G401 (cell line): Measurements from ENCODE around the gene MRPL1. TPM values are rescaled to one million over a fixed set of nuclear protein-coding genes. Genes with fewer than 3 reads are reported as not detected.

Experiments used
- DNase-seq: peaks from one replicate; pipeline ENCODE4 v3.0.0-alpha.2; 2015; ENCODE audit warnings: low spot score
- in situ Hi-C: cut with HindIII; loops from 2 replicates; pipeline ENCODE4 v1.10.0; 2016; ENCODE audit warnings: low sequenced_read_pairs, mixed read lengths
- total RNA-seq: library from RNA; depleted of rRNA; stranded (reverse); fragments of >200 nt; shearing (Covaris generic); gene quantifications from 2 replicates; pipeline ENCODE4 v1.2.3, GENCODE V29; 2014; rRNA removed

MRPL1 gene
- 42.8 and 51.7 TPM in 2 replicates for total RNA-seq

DNA sequence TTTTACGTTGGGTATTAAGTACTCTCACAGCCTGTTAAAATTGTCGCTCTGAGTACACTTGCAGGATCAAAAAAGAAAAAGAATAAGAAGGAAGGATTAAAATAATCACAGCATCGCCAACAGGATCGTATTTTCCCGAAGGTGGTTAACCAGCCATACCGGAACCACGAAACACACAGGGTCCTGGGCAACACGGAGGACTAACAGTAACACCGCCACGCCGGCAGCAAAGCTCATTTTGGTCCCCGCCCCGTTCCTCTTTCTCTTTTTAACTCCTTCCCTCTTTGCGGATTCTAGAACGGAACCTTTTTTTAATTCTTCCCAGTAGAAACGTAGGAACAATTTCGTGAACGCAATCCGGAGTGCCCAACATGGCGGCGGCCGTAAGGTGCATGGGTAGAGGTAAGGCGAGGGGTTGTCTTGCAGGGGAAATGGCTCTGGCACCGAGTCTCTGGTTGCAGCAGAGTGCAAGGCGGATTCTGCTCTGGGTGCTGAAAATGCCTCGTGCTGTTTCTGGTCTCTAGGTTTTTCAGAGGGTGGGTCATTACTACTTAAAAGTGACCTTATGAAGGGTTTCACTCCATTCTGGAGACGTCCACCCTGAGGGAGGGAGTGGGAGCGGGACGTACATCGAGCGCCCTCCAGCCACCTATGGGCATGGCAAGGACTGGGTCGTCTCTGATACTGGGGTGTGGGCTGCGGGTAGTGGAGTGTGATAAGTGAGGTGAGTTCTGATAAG is at the start of gene MRPL1:
MRPL1 (plus strand) TSS at position 353 of the 739 bp plus-strand sequence; CDS start at position 372, 19 bp downstream.
- peak; percentile 96 for DNase-seq
- in situ Hi-C loops = no loop called here

DNA sequence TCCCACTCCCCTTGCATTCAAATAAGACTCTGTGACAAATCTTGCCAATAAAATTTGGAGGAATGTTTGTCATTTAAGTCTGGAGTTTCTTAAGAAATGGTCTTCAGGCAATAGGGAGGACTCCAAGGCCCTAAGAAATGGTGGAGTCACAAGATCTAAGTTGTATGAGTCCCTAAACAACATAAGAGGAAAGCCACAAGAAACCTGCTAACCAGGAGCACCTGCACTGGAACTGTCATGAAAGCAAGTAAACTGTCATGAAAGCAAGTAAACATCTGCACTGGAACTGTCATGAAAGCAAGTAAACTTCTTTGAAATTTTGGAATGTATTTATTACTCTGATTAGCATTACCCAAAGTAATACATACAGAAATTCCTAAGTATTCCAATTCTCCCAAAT is 47.0 kb upstream of the MRPL1 start:
- DNase-seq = no peak
- in situ Hi-C loops = no loop called here

DNA sequence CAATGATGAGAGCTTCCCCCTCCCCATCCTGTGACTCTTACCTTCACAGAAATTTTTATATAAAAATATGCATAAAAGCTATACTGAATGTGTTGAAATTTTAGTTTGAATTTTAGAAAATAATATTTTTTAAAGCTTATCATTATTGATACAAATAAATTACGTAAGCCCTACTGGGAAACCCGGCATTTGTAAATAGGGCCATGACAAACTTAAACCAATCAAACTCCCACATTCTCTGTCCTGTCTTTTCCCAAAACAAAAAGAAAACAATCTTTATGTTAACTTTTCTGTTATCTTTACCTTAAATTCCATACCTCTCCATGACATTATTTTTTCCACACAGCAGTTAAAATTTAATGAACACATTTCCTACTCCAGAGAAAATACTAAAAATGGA is 46.1 kb upstream of the MRPL1 start:
- in situ Hi-C loops = no loop called here
- no peak for DNase-seq

DNA sequence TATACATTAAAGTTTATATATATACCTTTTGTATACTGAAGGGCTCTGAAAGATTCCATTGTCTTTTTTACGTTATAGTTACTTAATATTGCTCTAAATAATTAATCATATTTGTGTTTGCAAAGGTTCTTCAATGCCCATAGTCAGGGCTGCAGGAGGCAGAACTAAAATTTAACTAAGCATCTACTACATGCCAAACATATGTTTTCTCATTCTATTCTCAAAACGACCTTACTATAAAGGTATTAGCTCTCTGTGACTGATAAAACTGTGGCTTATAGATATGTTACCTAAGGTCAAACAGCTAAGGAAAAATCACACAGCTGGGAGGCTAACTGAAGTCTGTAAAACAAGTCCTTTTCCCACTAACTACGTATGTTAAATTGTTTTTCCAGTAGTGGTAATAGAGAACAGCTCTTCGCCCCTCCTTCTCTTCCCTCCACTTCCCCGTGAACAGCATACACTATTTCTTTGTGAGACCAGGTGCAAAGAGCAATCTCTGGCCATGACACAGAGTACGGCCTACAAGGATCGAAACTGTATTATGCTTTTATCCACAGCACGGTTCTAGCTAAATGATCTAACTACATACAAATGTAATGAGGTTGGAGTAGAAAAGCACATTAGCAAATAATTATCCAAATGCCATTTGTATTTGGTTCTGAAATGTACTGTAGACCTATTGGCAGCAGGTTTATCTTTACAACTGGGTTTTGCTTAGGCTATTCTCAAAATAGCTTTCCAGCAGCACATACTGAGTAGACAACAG is 45.1 kb upstream of the MRPL1 start:
- in situ Hi-C loops = no loop called here
- DNase-seq = no peak

DNA sequence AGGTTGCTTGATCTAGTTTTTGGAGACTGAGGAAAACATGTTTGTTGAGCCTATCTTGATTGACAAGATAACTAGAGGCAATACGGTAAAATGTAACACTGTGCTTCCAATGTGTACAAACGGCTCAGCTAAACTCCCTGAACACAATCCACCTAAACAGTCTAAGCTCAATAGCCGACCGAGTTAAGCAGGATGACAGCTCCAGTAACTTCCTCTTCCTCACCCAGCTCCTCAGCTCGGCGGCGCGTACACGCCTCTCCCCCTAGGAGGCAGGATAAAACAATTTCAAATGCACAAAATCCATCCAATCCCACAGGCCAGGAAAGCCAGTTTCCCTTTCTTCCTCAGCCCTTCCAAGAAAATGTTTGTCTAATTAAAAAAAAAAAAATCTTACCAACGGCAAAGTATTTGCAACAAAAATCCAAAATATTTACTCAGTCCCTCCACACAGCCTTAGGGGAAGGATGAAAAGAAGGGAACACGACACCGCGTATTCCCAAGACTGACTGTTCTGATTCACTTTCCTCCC is 44.5 kb upstream of the MRPL1 start:
- peak; percentile 77 for DNase-seq
- in situ Hi-C loops = no loop called here

DNA sequence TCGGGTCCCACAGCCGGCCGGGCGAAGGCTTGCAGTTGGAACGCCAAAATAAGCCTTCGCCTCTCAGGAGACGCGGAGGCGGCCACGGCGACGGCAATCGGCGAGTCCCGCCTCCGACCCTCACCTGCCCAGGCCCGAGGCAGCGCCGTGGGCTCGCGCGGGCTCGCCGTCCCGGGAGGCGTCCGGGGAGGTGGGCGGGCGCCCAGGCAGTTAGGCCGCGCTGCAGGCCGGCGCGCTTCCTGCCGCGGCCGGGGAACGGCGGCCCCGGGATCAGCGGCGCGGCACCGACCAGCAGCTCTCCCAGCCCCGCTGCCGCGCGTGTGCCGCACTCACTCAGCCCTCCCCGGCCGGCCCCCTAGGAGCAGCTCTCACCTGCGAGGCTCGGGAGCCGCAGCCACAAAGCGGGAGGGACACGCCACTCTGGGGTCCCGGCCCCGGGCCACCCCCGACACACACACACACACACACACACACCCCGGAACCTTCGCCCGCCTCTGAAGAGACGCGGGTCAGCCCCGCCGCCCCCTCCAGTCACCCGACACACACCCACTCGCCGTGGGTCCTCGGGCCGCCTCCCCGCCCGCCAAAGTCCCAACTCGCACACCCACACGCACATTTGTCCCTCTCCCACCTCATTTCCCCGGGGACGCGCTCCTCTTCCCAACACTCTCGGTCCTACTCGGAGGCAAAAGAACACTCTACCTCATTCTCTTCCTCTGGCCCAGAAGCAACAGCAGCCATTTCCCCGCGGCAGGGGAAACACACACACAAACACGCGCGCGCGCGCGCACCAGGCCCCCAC is 43.8 kb upstream of the MRPL1 start, which contains the start of gene CNOT6L:
CNOT6L (minus strand) TSS at position 767 of the 802 bp plus-strand sequence; CDS start at position 707, 60 bp downstream.
- in situ Hi-C loops = no loop called here
- DNase-seq = peak; percentile 70

DNA sequence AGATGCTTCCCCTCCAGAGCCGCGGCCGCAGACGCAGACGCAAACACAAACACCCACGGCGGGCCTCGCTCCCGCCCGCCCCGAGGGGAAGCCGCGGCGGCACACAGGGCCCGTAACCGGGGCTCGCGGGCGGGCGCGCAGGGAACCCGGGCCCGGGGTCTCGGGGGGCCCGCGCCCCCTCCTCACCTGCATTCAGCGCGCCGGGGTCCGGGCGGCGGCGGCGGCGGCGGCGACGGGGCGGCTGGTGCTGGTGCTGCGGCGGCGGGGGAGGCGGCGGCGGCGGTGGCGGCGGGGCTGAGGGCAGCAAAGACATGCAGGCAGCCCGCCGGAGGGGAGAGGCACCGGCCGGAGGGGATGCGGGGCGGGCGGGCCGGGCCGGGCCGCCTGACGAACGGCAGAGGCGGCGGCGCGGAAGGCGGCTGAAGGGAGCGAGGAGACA is 43.2 kb upstream of the MRPL1 start:
- DNase-seq = no peak
- in situ Hi-C loops = no loop called here

DNA sequence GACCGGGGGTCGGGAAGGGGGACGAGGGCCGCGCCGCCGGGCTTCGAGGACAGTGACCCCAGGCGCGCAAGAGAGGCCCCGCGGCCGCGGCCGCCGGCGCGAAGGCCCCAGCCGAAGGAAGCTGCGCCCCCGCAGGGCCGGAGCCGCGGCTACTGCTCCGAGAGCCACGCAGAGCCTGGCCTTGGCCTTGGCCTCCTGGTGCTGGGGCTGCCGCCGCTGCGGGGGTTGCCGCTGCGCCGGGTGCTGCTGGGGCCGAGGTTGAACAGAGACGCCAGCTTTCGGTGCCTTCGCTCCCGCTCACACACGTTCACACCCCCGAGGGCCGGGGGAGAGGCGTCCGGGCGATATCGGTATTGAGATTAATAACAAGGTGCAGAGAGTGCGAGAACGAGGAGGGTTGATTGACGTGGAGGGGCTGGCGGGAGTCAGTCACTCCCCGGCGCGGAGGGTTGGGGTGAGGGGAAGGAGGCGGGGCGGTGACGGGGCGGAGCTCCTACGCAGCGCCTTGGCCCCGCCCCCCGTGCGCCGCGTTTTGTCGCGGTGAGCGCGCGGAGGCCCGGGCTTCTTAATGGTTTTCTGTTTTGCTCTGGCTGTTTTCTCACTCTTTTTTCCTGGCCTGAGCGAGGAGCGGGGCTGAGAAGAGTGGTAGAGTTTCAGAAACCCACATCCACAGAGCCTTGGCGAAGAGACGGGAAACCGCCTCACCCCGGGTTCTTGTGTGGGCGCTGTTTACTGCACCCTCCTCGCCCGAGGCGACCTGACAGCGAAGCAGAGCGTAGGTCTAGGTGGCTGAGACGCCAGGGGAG is 42.6 kb upstream of the MRPL1 start:
- peak; percentile 94 for DNase-seq
- in situ Hi-C loops = no loop called here

DNA sequence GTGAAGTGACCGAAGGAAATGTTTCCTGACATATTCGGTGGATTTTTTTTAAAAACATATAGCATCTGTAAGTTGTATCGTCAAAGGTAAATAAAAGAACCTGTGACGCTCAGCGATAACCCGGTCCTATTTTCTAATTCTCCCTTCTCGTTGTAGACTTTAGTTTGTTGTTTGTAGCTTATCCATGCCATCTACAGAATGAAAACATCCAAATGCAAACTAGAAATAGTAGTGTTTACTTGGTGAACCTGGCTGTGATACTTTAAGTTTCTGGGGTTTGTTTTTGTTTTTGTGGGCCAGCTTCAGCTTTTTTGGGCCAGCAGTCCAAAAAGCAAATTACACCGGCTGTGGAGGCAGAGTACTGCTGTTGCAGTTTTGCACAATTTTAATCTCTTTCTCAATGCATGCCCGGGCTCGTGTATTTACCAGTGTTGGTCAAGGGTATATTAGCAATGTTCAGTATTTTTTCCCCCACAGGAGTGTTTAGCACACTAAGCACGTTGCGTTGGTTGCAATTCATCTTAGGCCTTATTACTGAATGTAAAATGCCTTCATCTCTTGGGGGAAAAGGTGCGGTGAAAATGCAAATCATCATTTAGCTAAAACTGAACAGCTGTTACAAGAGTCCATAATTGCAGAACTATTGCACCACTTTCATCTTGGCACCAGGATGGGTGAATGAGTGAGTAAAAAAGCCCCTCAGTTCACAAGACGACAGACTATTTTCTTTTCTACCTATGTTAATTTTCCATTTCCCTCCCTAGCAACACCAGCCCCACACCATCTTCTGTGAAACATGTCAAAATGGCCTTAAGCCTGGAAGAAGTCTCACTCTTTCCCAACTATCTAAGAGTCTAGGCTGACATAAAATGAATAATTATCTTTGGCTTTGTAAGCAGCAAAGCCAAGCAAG is 41.7 kb upstream of the MRPL1 start:
- in situ Hi-C loops = no loop called here
- peak; percentile 61 for DNase-seq

DNA sequence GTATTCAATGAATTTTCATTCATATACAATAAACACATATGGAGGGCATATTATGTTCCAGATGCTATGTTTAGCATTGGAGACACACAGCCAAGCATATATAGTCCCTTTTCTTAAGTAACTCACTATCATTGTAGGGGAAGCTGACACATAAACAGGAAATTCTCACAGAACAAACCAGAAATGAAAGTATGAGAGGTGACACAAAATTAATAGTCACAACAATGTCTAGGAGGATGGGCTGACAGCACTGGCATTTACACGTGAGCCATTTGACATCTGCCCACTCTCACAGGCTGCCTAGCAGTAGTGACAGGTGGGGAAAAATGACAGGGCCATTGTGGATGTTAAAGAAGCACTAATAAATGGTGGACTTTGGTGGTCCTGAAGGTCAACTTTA is 40.9 kb upstream of the MRPL1 start:
- in situ Hi-C loops = no loop called here

DNA sequence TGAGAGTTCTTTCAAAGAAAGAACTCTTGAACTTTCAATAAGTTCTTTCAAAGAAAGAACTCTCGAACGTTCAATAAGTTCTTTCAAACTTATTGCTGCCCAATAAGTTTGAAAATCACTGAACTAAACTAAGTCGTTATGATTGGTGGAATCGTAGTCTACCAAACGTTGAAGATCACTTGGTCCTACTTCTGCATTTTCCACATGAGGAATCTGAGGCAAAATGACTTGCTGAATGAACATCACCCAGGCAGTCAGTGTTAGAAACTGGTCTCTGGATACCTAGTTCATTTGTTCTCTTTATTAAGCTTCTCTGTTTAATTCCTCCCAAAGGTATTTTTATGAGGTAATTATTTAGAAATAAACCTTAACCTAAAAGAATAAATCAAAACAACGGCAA is 36.4 kb upstream of the MRPL1 start:
- DNase-seq = no peak
- in situ Hi-C loops = no loop called here

More for the DNA sequence above, 40.9 kb upstream of the MRPL1 start:
- DNase-seq = peak; percentile 25

DNA sequence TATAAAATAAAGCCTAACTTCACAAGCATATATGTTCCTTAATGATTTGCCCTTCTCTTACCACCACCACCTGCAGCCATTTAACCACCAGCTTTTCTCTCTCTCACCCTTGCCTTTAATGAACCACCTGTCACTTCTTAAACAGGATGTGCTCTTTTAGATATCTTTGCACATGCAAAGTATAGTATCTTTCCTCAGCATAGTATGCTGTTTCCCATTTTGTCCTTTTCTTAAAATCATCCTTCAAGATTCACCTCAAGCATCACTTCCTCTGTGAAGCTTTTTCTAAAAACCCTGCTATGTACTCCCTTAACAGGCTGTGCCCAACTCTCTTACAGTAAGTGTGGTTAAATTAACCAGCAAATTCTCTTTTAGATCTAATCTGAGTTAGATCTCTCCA is 35.3 kb upstream of the MRPL1 start:
- in situ Hi-C loops = no loop called here
- DNase-seq = no peak

DNA sequence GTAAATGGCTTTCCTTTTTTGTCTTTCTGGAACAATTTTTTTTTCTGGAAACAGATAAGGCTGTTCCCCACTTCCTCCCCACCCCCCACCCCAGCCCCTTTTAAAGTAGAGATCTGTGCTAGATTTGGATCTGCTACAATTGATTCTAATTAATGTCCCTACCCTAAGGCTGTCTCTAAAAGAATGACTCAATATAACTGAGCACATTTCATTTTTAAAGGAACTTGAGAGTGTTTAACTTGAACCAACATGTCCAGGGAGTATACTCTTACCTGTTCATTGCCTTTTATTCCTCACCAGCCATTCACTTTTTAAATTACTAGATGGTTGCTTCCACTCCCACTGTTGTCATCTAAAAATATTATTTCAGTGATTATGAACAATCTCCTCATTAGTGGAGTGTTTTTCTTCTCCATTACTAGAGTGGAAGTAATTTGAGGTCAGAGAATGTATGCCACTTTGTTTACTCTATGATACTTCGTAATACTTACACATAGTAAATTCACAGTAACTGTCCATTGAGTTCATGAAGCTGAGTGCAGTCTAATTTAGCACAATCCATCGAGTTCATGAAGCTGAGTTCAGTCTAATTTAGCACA is 29.4 kb upstream of the MRPL1 start:
- in situ Hi-C loops = no loop called here
- no peak for DNase-seq

DNA sequence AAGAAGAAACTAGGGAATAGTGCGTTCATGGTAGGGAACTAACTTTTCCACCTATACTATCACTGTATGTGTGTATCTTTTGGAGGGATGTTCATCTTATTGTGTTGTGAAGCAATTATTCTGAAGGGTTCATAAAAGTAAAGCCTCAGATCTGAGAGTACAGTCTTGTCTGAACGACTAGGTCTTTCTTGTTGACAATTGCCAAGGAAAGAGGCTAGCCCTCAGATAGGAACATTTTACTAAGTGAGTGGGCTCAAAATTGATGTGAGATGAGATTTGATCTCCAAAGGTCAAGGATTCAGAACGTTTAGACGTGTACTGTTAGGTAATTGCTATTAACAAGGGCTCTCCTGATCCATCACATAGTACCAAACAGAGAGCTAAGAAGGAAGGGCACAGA is 28.2 kb upstream of the MRPL1 start:
- in situ Hi-C loops = no loop called here

DNA sequence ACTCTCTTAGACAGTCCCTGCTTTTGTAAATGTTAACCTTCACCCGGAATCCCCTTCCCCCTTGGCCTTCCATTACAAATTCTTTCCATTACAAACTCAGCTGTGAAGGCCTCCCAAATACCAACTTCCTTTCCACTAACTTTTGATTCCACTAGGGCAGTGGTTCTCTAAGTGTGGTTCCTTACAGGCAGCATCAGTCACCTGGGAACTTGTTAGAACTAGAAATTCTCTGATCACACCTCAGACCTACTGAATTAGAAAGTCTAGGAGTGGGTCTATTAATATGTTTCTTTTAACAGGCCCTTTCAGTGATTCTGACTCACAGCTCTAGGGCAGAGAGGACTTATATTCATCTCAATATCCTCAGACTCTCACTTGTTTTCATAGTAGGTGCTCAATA is 19.0 kb upstream of the MRPL1 start:
- in situ Hi-C loops = no loop called here
- DNase-seq = no peak

More for the DNA sequence above, 28.2 kb upstream of the MRPL1 start:
- no peak for DNase-seq

DNA sequence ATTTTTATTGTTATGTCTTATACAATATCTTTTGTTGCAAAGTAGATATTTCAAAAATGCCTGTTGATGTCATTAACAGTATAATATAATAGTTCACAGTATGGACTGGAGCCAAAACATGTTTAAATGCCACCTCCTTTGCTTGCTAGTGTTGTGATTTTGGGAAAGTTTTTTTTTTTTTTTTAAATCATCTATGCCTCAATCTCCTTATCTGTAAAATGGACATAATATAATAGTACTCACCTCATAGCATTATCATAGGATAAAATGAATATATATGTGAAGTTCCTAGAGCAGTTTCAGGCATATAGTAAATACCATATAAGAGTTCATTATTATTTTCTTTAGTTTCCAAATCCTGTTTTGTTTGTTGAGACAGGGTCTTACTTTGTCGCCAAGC is 18.3 kb upstream of the MRPL1 start:
- DNase-seq = no peak
- in situ Hi-C loops = no loop called here

DNA sequence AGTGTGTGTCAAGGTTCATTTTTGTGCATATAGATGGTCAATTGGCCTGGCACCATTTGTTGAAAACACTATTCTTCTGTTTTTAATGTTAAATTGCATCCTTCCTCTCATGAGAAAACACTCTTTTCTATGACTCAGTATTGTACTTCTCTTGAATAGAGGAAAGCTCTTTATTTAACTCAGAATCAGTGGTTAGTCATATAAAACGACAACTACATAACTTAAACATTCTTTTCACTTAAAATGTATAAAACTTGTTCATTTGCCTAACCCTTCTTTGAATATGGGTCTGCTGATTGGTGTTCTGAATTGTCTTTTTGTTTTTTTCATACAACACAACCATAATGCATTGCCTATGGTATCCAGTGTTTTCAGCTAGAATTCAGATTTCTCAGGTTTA is 17.2 kb upstream of the MRPL1 start:
- in situ Hi-C loops = no loop called here
- no peak for DNase-seq
